ENCODE results near the gene OSMR. TPM values are rescaled to one million over a fixed set of nuclear protein-coding genes. Genes with fewer than 3 reads are reported as not detected.

OSMR gene
- total RNA-seq, 2 experiments from 2014 or later, result not detected

- H4K20me1 ChIP-seq (ENCODE audit: insufficient read depth, low read length), result no peaks in the 10 kb centered on the region
- H3K4me1 ChIP-seq (ENCODE audit: insufficient read depth, low read length, poor library complexity, severe bottlenecking), result no peaks in the 10 kb centered on the region
- H3K4me3 ChIP-seq (ENCODE audit: low read depth, low read length, poor library complexity, severe bottlenecking), result no peak overlapping the region
- no peak overlapping the region for H3K4me2 ChIP-seq (ENCODE audit: low read length)
- POLR2A ChIA-PET, result no interaction called here
- H2AFZ ChIP-seq (ENCODE audit: low read length), result no peak overlapping the region
- H3K79me2 ChIP-seq (ENCODE audit: insufficient read depth, low read depth, low read length), result no peaks in the 10 kb centered on the region
- intact Hi-C loops (cut with micrococcal nuclease; ENCODE audit: unreplicated experiment), result no loop called here
- no peaks in the 10 kb centered on the region for H3K36me3 ChIP-seq (ENCODE audit: insufficient read depth, low read length)
- DNase-seq (ENCODE audit: low spot score), result no peak
- H3K9me2 ChIP-seq (ENCODE audit: insufficient read depth, low read length), result no peaks in the 10 kb centered on the region
- CTCF ChIA-PET (ENCODE audit: unreplicated experiment), result no interaction called here
- no peaks in the 10 kb centered on the region for H3K9me3 ChIP-seq (ENCODE audit: low read length)
- BruUV-seq (replicated peaks), result no TSS peak
- TF ChIP-seq EZH2phosphoT487 (IDR thresholded peaks at IDR 0.05; ENCODE audit: borderline replicate concordance, low read depth, low read length), result no peak
- no peak for TF ChIP-seq CTCF (conservative IDR thresholded peaks at IDR 0.05; ENCODE audit: low read length)
- H3K27ac ChIP-seq (ENCODE audit: low read depth, low read length, poor library complexity, severe bottlenecking), result no peak overlapping the region
Measured at GRCh38 chr5:38906503-38906902, 60.7 kb downstream of the OSMR start.

GRCh38 chr5:38911933-38912332, 66.1 kb downstream of the OSMR start:
- H3K9me3 ChIP-seq (ENCODE audit: low read length), result no peaks in the 10 kb centered on the region
- H3K27ac ChIP-seq (ENCODE audit: low read depth, low read length, poor library complexity, severe bottlenecking), result no peak overlapping the region
- TF ChIP-seq EZH2phosphoT487 (IDR thresholded peaks at IDR 0.05; ENCODE audit: borderline replicate concordance, low read depth, low read length) (no peak), CTCF (conservative IDR thresholded peaks at IDR 0.05; ENCODE audit: low read length) (no peak)
- no peaks in the 10 kb centered on the region for H4K20me1 ChIP-seq (ENCODE audit: insufficient read depth, low read length)
- no peak overlapping the region for H2AFZ ChIP-seq (ENCODE audit: low read length)
- DNase-seq (ENCODE audit: low spot score), result no peak
- no peaks in the 10 kb centered on the region for H3K4me1 ChIP-seq (ENCODE audit: insufficient read depth, low read length, poor library complexity, severe bottlenecking)
- CTCF ChIA-PET (ENCODE audit: unreplicated experiment), result no interaction called here
- intact Hi-C loops (cut with micrococcal nuclease; ENCODE audit: unreplicated experiment), result no loop called here
- no peaks in the 10 kb centered on the region for H3K9me2 ChIP-seq (ENCODE audit: insufficient read depth, low read length)
- H3K36me3 ChIP-seq (ENCODE audit: insufficient read depth, low read length), result no peaks in the 10 kb centered on the region
- H3K4me3 ChIP-seq (ENCODE audit: low read depth, low read length, poor library complexity, severe bottlenecking), result no peak overlapping the region
- no peaks in the 10 kb centered on the region for H3K79me2 ChIP-seq (ENCODE audit: insufficient read depth, low read depth, low read length)
- POLR2A ChIA-PET, result no interaction called here
- BruUV-seq (replicated peaks), result no TSS peak
- H3K4me2 ChIP-seq (ENCODE audit: low read length), result no peak overlapping the region

GRCh38 chr5:38913714-38914113, 67.9 kb downstream of the OSMR start:
- H3K27ac ChIP-seq (ENCODE audit: low read depth, low read length, poor library complexity, severe bottlenecking), result no peak overlapping the region
- no TSS peak for BruUV-seq (replicated peaks)
- H3K4me2 ChIP-seq (ENCODE audit: low read length), result no peak overlapping the region
- no peaks in the 10 kb centered on the region for H3K36me3 ChIP-seq (ENCODE audit: insufficient read depth, low read length)
- no peaks in the 10 kb centered on the region for H3K9me2 ChIP-seq (ENCODE audit: insufficient read depth, low read length)
- H3K4me3 ChIP-seq (ENCODE audit: low read depth, low read length, poor library complexity, severe bottlenecking), result no peak overlapping the region
- no peaks in the 10 kb centered on the region for H4K20me1 ChIP-seq (ENCODE audit: insufficient read depth, low read length)
- no peaks in the 10 kb centered on the region for H3K79me2 ChIP-seq (ENCODE audit: insufficient read depth, low read depth, low read length)
- H3K9me3 ChIP-seq (ENCODE audit: low read length), result no peaks in the 10 kb centered on the region
- H2AFZ ChIP-seq (ENCODE audit: low read length), result no peak overlapping the region
- TF ChIP-seq EZH2phosphoT487 (IDR thresholded peaks at IDR 0.05; ENCODE audit: borderline replicate concordance, low read depth, low read length) (no peak), CTCF (conservative IDR thresholded peaks at IDR 0.05; ENCODE audit: low read length) (no peak)
- no peak for DNase-seq (ENCODE audit: low spot score)
- ChIA-PET CTCF (ENCODE audit: unreplicated experiment) (no interaction called here), POLR2A (no interaction called here)
- H3K4me1 ChIP-seq (ENCODE audit: insufficient read depth, low read length, poor library complexity, severe bottlenecking), result no peaks in the 10 kb centered on the region
- intact Hi-C loops (cut with micrococcal nuclease; ENCODE audit: unreplicated experiment), result no loop called here

All from OCI-LY7 (cell line).